NCI-H187 treated with DMSO at 0.1 percent for 48 hours (cell line): Measurements from ENCODE around the gene CCDC106.

ENCODE experiments used
- DNase-seq: peaks from one replicate; lab custom pipeline; 2025; lab: John Stamatoyannopoulos, UW

CCDC106 gene

GRCh38 chr19:55696301-55697068, 48.5 kb downstream of the CCDC106 start:
- DNase-seq = no peak

- DNase-seq = no peak
These were observed 49.0 kb downstream of the CCDC106 start for GRCh38 chr19:55697069-55697440.

- no peak for DNase-seq
These were observed 49.7 kb downstream of the CCDC106 start for GRCh38 chr19:55697698-55698097.

- DNase-seq = no peak
These were observed 50.2 kb downstream of the CCDC106 start for GRCh38 chr19:55698256-55698655.

GRCh38 chr19:55699221-55699620, 51.2 kb downstream of the CCDC106 start:
- no peak for DNase-seq

- DNase-seq = no peak
These were observed 52.8 kb downstream of the CCDC106 start for GRCh38 chr19:55700813-55701212.

- DNase-seq = no peak
These were observed 54.2 kb downstream of the CCDC106 start for GRCh38 chr19:55702131-55702627.
